ENCODE measurements around the gene KCNA10.

Gene KCNA10

DNA sequence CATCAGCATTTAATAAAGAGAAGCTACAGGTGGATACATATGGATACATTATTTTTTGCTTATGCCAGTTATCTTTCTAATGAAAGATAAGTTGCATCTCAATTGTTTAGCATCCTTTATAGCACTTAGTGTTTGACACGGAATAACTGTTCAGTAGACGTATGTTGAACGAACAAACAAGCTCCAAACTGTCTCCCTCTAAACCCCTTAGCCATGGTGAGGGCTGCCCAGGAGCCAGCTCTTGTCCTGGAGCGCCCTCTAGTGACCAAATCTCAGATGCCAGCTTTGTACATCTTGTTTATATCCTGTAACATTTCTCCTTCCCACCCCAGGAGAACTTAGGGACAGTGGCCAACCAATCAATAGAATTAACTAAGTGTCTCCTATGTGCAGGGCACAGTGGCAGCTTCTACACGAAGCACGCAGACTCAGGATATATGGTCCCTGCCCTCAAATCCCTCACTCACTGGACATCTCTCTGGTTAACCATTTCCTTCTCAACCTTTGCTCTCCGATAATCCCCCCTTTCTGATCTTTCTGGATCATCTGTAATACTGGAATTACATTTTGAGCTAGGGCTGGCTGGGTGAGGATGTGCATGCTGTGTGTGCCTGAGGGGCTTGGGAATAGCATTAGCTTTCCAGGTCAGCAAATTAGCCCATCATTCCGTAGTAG is 22.9 kb downstream of the KCNA10 start:
- DNase-seq = peak; percentile 41

DNA sequence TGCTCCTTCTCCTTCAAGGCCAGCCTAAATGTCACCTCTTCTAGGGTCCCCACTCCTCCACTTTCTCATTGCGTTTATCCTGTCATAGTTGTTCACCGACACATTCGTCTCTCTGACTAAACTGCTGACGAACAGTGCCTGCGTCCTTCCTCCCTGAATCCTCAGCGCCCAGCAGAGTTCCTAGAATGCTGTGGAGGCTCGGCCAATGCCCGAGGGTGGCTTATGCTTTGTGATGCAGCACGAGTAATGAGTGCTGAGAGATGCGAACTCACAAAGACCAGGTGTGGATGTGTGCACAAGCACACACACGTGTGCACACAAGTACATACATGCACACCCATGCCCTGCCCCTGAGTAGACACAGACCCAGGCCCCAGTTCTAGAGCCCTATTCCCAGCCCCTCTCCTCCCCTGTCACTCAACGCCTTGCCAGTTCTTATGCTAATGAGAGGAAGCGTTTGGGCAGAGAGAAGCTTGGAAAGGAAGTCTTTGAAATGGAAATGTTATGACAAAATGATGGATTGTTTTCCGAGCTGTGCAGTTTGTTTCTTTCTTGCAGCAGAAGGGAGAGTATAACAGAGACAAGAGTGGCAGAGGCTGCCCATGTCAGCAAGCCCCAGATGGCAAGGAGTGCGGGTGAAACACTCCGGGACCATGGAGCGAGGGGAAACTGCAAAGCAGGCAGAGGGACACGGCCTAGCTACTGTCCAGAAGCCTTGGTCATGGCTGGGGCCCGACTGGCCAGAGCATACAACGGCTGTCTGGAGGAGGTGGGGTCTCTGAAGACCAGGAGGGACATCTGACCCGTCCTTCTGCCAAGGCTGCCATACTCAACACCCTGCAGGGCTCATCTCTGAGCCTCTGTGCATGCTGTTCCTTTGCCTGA is 24.2 kb downstream of the KCNA10 start:
- DNase-seq = no peak

DNA sequence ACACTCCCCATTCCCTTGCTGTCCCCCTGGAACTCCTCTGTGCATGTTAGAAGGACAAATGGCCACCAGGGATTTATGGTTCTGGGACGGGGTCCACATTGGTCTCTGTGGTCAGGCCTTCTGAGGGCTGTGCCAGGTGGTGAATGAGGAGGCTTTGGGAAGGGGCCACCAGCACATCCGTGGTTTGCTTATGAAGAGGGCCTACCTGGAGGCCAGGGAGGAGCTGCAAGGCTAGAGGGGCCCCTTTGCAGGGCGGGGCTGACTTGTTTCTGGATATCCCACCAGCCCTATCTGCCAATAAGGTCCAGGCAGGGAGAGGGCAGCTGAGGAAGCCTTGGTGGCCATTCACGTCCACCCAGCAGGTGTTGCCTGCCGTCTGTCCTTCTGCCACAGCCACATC is 24.9 kb downstream of the KCNA10 start:
- DNase-seq = no peak

DNA sequence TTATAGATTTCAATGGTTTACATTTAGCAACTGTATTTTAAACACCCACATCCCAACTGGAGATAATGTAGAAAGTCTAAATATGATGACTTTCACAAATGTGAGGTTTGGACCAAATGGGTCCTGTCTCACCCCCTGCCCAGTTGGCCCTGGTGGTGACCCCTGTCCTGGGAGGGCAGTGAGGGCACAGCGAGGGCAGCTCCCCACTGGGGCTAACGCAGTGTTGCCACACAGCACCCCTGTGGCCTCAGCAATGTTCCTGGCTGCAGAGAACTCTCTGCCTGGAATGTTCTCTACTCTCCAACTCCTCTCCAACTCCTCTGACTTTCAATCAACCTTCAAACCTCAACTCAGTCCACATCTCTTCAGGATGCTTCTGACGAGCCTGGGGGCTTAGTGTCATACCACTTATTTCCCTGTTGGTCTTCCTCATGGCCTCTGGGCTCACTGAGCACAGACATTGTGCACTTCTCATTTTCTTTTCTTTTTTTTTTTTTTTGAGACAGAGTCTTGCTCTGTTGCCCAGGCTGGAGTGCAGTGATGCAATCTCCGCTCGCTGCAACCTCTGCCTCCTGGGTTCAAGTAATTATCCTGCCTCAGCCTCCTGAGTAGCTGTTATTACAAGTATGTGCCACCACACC is 25.8 kb downstream of the KCNA10 start:
- DNase-seq = no peak

DNA sequence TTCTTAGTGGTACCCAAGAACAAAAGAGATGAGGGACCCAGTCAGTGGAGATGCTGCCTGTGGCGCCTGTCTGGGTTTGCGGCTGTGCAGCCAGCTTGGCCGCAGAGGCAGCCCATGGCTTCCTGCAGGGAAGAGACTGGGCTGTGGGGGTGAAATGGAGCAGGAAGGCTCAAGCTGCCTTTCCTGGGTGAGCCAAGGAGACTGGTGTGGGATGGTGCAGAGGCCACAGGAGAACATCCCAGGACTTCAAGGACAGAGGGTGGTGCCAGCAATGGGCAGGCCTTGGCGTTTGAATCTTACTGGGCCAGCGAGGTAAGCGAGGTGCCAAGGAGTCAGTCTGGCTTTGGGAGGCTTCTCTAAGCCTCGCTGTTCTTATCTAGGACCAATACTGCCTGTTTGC is 26.4 kb downstream of the KCNA10 start:
- DNase-seq = no peak

DNA sequence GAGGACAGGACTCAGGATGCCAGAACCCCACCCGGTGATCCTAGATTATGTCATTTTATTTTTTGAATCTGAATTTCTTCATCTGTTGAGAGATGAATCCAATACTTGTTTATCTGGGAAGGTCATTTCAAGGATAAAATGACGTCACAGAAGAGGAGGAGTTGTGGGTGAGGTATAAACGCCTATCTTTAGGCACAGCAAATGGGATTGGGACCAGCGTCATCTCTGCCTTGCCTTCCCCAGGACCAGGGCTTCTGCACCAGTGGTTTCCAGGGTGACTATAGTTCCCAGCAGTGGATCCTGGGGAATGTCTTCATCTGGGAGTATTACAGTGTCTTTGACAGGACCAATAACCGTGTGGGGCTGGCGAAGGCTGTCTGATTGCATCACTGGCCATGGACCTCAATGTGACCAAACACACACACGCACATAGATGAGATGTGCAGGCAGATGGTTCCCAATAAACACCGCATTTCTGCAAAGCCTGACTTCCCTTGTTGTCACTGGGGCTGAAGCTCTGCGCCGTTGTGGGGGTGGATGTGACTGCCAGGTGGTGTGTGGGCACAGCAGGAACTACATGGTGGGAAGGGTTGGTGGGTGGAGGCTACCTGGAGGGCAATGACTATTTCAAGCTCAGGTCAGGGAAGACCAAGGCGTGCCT is 28.1 kb downstream of the KCNA10 start:
- DNase-seq = no peak

DNA sequence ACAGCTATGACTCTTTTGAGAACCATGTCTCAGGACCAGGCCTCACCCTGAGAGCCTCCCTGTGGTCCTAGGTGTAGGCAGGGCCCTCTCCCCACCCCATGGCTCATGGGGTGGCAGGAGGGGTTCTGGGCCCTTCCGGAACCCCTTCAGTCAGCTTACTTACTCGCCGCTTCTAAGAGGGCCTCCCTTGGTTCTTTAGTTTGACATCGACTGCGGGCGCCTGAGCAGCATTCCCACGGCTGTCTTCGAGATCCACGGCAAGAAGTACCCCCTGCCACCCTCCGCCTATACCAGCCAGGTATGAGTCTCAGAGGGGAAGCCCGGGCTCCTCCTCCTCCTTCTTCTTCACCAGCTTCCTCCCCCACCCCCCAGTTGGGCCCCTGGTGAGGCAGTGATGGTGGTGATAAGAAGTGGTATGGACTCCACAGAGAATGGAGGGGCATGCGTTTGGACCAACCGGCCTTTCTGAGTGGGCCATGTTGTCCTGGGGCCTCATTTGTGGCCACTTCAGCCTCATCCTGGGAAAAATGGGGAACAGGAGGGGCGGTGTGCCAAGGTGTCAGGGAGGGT is 28.9 kb downstream of the KCNA10 start:
- no peak for DNase-seq

DNA sequence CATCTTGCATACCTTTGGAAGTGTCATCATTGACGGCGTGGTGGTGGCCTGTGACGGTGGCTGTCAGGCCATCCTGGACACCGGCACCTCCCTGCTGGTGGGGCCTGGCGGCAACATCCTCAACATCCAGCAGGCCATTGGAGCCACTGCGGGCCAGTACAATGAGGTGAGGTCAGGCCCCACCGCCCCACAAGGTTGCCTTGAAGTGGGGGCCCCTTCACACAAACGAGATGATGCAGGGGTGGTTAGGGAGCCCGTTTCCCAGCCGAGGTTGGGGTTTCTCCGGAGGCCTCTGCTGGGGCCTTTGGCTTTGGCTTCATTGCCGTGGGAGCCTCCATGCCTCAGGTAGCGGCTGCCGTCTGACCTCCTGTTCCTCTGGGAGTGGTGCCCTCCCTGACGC is 29.6 kb downstream of the KCNA10 start:
- DNase-seq = no peak

DNA sequence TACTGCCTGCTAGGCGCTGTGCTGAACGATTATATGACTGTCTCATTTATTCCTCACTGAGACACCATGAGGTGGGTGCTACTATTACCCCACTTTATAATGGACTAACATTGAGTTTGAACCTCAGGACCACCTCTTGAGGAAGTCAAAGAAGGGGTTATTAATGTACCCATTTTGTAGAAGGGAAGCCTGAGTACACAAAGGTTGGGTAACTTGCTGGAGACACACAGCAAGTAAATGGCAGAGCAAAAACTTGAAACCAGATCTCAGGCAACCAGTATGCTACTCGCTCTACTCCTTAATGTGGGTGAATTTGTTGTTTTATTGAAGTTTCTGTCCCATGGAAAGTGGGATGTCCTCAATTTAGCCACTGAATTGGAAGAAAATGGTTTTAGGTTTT is 30.1 kb downstream of the KCNA10 start:
- no peak for DNase-seq

DNA sequence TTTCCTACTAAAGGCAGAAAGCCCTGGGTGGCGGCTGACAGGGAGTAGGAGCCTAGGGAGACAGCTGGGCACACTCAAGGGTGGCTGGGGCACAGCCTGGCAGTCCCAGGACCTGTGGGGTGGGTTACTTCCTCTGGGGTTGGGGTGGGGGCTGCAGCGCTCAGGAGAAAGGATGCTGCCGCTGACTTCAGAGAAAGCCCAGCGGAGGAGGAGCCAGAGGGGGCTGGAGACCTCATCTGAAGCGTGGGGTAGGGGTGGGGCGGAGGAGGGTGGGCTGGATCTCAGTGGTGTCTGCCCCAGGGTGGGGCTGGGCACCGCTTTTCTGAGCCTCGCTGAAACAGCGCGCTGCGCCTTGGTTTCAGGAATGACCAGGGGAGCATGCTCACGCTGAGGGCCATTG is 30.8 kb downstream of the KCNA10 start:
- DNase-seq = no peak

DNA sequence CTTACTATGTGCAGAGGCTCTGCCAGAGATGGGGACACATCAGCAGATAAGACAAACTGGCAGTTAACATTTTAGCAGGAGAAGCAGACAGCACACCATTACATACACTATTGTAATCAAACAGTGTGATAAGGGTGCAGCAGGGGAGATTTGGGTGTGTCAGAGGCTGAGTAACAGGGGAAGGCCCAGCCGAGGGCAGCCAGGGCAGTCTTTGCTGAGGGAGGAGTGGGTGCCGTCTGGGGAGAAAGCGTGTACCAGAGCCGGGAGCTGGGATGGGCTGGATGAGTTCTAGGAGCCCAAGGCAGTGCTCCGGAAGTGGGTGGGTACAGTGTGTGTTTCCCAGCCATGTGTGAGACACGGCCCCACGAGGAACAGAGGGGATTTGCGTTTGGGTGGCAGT is 31.2 kb downstream of the KCNA10 start:
- DNase-seq = no peak

DNA sequence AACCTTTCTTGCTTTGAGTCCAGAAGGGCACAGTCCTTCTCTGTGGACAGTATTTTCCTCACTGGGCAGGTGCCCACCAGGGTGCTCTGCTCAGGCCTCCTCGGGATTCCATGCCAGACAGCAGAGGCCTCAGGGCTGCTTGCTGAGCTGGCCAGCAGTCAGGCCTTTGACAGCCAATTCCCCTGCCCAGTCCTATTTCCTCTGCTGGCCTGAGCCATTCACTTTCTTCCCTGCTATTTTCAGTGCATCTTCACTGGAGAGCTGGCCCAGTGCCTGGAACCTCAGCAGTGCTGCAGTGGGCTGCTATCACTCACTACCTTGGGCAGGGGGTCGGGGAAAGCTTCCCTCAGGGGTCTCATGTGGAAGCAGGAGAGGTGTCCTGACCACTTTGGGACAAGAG is 33.2 kb downstream of the KCNA10 start:
- no peak for DNase-seq

DNA sequence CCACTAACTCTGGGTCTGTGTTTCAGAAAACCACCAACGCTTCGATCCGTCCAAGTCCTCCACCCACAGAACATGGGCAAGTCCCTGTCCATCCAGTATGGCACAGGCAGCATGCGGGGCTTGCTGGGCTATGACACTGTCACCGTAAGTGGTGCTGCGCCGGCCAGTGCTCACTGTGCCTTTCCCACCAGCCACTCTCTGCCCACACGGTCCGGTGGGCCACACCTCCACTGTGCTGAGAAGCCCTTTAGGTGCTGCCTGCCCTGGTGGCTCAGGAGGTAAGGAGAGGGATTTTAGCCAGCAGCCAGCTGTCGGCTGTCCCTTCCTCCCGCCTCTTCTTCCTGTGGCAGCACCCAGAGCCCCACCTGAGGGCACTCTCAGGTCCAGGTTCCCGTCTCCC is 34.2 kb downstream of the KCNA10 start:
- no peak for DNase-seq

DNA sequence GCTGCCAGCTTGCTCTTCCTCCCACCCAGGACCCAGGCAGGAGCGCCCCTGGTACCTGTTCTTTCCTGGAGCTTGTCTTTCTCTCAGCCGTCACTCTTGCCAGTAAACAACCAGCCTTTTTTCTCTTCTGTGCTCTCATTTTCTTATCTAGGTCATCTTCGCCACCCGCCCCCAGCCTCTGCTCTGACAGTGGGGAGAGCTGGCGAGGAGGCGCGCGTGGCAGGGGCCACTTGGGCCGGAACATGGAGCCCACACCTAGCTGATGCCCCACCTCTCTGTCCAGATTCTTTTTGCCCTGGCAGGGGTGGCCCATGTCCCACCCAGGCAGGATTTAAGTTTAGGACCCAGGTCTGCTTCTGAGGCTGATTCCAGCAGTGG is 35.7 kb downstream of the KCNA10 start:
- no peak for DNase-seq

DNA sequence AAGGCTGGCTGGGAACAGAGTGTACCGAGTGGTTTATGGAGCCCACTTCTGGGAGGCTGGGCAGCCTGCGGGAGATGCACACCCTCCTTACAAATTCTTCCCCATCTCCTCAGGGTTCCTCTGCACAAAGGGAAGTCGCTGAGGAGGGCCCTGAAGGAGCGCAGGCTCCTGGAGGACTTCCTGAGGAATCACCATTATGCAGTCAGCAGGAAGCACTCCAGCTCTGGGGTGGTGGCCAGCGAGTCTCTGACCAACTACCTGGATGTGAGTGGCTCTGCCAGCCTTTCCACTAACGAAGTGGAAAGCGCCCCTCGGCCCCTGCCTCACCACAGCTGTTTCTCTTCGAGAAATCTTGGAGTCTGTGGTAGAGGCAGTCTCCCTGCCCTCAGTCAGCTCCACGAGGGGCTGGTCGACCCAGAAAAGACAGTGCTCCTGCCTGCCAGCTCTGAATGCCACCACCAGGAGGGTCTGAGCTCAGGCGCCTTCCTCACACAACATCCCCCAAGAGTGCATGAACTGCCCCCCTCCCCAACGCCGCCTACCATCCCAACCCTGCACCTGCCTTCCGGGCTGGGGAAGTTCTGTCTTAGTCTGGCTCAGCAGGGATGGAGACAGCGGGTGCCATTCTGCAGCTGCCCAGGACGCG is 36.2 kb downstream of the KCNA10 start:
- DNase-seq = no peak

DNA sequence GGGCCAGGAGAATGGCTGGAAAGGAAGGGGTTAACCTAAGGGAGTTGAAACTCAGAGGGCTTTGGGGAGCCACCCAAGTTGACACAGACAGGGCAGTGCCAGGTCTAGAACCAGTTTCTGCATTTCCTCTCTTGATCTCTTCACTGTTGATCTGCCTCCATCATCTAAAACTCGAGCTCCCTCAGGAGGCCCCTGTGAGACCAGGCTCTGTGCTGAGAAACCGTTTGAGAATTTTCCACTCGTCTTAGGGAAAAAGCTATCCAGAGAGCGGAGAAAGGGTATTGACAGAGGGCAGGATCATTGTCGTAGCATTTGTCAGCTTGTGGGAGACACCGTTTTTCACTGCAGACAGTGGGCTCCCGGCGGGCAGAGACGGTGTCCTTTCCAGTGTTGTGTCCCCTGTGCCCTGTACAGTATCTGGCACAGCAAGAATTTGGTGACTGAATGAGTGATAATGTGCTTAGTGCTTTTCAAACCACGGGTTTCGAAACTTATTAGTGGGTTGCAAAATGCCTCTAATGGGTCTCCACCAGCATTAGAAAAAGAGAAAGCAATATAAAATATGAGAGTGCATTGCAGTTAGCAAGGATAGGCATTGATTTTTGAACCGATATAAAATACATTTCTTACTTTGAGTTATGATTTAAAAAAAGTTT is 36.9 kb downstream of the KCNA10 start:
- no peak for DNase-seq

DNA sequence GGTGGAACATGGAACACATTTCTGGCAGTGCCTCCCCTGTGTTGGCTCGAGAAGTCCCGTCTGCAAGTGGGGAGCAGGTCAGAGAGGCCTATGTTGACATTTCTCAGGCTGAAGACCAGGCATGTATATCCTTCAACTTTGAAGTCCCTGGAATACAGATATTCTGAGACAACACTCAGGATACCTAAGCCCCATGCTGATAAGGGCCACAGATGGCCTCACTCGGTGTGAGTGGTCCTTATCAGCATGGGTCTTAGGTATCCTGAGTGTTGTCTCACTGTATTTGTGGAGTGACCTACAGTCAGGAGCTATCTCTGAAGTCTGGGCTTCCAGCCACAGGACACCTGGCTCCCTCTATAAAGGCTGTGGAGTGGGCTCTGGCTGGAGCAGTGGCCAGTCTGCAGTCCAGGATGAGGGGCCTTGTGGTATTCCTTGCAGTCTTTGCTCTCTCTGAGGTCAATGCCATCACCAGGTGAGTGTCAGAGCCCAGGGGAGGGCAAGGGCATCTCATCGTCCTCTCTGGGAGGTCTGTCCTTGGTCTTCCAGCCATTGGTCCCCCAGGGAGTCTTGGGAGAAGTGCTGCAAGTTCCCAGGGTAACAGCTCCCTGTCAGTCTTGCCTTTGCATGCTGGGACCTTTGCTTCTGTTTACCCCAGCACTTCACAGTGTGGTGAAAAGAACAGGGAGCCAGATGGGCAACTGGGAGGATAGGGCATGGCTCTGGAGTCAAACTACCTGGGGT is 38.4 kb downstream of the KCNA10 start:
- DNase-seq = no peak

DNA sequence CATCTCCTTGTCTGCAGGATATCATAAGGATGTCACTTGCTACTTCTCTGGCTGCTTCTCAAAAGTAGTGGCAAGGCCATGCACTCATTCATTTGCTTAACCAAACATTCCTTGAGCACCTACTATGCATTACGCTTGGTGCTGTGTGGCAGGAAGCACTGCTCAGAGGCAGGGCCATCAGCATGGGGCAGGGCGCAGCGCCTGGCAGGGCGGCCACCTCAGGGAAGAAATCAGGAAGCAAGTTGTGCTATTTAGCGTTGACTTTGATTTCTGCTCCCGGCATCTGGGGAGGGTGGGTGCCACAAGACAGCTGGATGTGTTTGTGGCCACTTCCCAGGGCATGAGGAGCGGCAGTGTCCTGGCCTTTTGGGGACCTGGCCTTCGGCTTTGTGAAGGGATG is 40.1 kb downstream of the KCNA10 start:
- DNase-seq = no peak

DNA sequence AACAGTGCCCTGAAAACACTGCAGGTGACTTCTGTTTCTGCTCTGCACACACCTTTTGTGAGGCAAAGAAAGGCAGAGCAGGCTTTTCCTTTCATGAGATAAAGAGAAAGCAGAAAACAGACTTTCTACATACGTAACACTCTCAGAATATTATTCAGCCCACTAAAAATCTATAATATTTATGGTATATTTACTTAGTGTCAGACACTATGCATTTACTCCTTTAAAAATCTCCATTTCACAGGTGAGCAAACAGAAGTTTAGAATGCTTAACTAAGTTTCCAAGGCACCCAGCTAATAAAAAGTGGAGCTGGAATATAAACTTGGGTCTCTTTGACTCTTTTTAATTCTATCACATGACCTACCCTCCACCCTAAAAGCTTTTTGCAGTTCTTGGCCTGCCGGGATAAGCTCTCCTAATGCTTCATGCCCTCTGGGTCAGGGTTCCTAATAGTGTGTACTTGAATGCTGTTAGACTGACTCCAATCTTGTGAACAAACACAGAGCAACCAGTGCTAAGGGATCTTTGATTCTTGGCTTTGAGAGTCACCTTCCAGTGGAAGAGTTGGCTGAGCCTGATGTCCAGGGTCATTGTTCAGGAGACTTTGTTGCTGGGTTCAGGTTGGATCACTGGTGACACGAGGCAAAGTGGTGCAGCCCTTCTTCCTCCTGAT is 40.9 kb downstream of the KCNA10 start:
- no peak for DNase-seq

DNA sequence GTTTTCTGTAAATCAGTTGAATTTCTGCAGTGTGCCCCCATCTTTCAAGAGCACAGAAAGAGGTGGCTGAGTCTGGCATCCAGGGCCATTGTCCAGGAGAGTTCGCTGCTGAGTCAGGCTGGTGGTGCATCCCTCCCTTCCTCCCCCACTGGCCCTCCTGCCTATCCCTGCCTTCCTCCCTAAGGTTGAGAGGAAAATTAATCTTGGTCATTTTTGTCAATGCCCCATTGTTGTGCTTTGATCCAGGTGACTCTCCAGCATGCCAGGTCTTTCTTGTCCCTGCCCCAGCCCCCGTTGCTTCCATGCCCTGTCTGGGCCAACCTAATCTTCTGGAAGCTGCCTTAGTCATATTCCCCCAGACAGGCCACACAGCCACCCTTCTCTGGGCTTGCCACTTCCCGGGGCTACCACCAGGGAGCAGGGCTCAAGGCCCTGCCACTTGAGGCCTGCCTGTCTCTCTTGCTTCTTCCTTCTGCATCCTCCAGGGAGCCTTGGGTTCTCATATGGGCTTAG is 41.5 kb downstream of the KCNA10 start:
- no peak for DNase-seq

DNA sequence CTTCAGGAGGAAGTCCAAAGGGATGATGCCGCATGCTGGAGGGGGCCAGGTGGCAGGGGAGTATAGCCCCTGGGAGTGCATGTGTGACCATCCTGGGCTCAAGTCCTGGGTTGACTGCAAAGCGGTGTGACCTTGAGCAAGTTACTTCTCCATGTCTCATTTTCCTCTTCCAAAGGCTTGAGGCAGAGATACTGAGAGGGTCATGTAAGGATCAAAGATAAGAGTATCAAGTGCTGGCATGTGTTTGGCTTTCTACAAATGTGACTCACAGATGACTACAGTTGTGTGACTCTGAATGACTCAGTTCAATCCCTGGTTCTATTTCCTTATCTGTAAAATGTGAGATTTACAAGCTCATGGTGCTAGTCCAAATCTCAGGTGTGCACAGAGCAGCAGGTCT is 41.9 kb downstream of the KCNA10 start:
- no peak for DNase-seq

Measured in DMS79 (cell line).